Vagina (tissue), 2 donors: ENCODE measurements around the gene MYO1H.

ENCODE experiments used
- POLR2A ChIP-seq, 2 donors: fragments of 450-650 bp; IDR thresholded peaks; one replicate each; pipeline ENCODE4 v1.6.1; 2017; ENCODE audit warnings: antibody characterized with exemption in 2 of 2, mild to moderate bottlenecking in 2 of 2, moderate library complexity in 2 of 2
- POLR2AphosphoS5 ChIP-seq, 2 donors: sonication (generic); formaldehyde crosslinking; IDR thresholded peaks; one replicate each; pipeline ENCODE4 v1.9.0; 2017; ENCODE audit warnings: antibody characterized with exemption in 2 of 2, mild to moderate bottlenecking in 2 of 2, low read depth in 1 of 2; ENCODE audit not compliant: insufficient read depth in 1 of 2
- TF ChIP-seq, protein P1 (sequence below), 3 experiments: fragments of 450-650 bp in 2 of 3; fragments of 200-600 bp in 1 of 3; sonication (generic) in 1 of 3; IDR thresholded peaks; one replicate each; pipeline ENCODE4 v1.5.1; 2017 to 2019; ENCODE audit warnings: antibody characterized with exemption in 3 of 3, mild to moderate bottlenecking in 2 of 3, moderate library complexity in 2 of 3

DNA sequence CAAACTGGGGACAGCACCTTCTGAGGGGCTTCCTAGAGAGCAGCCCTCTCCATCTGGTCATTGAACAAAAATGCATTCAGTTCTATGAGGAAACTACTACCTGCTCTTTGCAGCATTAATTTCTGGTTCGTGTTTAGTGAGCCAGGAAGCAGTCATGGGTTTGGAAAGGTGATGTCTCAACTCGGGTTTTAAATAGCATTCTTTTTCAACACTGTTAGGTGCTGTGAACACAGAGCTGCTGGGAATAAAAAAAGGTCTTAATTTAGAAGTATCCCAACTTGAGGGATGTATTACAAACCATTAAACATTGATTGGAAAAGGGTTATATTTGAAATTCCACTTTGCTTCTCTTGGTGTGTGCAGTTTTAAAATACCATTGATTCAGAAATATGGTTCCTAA is 9.3 kb downstream of the MYO1H start:
- TF ChIP-seq POLR2AphosphoS5 (IDR thresholded peaks at IDR 0.05; ENCODE audit: insufficient read depth in 1 of 2, low read depth in 1 of 2) (no peak), POLR2A (IDR thresholded peaks at IDR 0.05) (no peak)
- TF ChIP-seq, protein P1, sequence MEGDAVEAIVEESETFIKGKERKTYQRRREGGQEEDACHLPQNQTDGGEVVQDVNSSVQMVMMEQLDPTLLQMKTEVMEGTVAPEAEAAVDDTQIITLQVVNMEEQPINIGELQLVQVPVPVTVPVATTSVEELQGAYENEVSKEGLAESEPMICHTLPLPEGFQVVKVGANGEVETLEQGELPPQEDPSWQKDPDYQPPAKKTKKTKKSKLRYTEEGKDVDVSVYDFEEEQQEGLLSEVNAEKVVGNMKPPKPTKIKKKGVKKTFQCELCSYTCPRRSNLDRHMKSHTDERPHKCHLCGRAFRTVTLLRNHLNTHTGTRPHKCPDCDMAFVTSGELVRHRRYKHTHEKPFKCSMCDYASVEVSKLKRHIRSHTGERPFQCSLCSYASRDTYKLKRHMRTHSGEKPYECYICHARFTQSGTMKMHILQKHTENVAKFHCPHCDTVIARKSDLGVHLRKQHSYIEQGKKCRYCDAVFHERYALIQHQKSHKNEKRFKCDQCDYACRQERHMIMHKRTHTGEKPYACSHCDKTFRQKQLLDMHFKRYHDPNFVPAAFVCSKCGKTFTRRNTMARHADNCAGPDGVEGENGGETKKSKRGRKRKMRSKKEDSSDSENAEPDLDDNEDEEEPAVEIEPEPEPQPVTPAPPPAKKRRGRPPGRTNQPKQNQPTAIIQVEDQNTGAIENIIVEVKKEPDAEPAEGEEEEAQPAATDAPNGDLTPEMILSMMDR (IDR thresholded peaks at IDR 0.05), result no peak
